HL-60 (cell line): ENCODE measurements around the gene TBC1D1.

ENCODE experiments used
- DNase-seq, 2 experiments: peaks; one replicate each; pipeline ENCODE4 v3.0.0-alpha.2; 2010 to 2020; ENCODE audit warnings: low read depth in 1 of 2, low spot score in 1 of 2
- H3K27ac ChIP-seq: fragments of 250-450 bp; sonication (Bioruptor Pico); replicated peaks from 2 replicates; pipeline ENCODE4 v1.5.1; 2020; ENCODE audit warnings: mild to moderate bottlenecking, moderate library complexity
- H3K27me3 ChIP-seq: fragments of 250-450 bp; sonication (Bioruptor Pico); 2 replicates; pipeline ENCODE4 v1.5.1; 2021; ENCODE audit warnings: mild to moderate bottlenecking, moderate library complexity; ENCODE audit not compliant: insufficient read depth, poor library complexity, severe bottlenecking
- H3K4me3 ChIP-seq: replicated peaks from 2 replicates; pipeline ENCODE4 v1.5.1; 2011; ENCODE audit warnings: mild to moderate bottlenecking, control low read depth, low read length; ENCODE audit not compliant: insufficient read depth
- CTCF ChIP-seq: IDR thresholded peaks from one replicate; pipeline ENCODE4 v1.5.1; 2011; ENCODE audit warnings: low read length, control low read depth, inconsistent platforms; ENCODE audit not compliant: insufficient read depth
- GABPA ChIP-seq: IDR thresholded peaks from 2 replicates; pipeline ENCODE4 v1.6.1; 2012; ENCODE audit warnings: low read depth
- POLR2AphosphoS5 ChIP-seq: IDR thresholded peaks from 2 replicates; pipeline ENCODE4 v1.6.1; 2012; ENCODE audit warnings: low read depth
- SPI1 ChIP-seq: IDR thresholded peaks from 2 replicates; pipeline ENCODE4 v1.6.1; 2012; ENCODE audit warnings: low read depth, mild to moderate bottlenecking, borderline replicate concordance
- TF ChIP-seq, protein P1 (sequence below): IDR thresholded peaks from 2 replicates; pipeline ENCODE4 v1.6.1; 2012; ENCODE audit warnings: low read depth; ENCODE audit not compliant: insufficient replicate concordance

The TBC1D1 gene

DNA sequence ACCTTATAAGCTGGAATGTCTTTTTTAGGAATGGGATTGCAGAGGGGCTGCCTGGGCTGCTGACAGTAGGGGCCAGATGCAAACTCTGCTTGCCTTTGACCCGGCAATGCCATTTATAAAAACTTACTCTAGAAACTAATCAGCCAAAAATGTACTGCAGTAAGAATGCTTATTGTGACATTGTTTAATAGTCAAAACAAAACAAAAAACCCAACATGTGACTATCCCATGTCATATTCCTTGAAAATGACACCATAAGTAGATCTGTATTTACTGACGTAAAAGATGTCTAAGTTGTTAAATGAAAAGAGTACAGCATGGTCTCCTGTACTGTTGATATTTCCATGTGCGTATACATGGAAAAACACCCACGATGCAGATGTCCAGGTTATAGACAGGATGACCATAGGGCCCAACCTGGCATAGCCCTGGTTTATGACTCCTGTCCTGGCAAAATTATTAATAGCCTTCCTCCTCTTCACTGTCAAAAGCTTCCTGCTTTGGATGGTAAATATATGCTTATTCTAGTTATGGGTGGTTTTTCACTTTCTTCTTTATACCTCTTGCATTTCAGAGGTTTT, 208.2 kb downstream of the TBC1D1 start:
- DNase-seq = no peak
- Histone ChIP-seq H3K27me3 (no peaks in the 10 kb centered on the region), H3K27ac (no peak overlapping the region), H3K4me3 (no peak overlapping the region)
- TF ChIP-seq, protein P1, sequence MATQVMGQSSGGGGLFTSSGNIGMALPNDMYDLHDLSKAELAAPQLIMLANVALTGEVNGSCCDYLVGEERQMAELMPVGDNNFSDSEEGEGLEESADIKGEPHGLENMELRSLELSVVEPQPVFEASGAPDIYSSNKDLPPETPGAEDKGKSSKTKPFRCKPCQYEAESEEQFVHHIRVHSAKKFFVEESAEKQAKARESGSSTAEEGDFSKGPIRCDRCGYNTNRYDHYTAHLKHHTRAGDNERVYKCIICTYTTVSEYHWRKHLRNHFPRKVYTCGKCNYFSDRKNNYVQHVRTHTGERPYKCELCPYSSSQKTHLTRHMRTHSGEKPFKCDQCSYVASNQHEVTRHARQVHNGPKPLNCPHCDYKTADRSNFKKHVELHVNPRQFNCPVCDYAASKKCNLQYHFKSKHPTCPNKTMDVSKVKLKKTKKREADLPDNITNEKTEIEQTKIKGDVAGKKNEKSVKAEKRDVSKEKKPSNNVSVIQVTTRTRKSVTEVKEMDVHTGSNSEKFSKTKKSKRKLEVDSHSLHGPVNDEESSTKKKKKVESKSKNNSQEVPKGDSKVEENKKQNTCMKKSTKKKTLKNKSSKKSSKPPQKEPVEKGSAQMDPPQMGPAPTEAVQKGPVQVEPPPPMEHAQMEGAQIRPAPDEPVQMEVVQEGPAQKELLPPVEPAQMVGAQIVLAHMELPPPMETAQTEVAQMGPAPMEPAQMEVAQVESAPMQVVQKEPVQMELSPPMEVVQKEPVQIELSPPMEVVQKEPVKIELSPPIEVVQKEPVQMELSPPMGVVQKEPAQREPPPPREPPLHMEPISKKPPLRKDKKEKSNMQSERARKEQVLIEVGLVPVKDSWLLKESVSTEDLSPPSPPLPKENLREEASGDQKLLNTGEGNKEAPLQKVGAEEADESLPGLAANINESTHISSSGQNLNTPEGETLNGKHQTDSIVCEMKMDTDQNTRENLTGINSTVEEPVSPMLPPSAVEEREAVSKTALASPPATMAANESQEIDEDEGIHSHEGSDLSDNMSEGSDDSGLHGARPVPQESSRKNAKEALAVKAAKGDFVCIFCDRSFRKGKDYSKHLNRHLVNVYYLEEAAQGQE = no peak
- no peak for TF ChIP-seq POLR2AphosphoS5

GRCh38 chr4:38099908-38100407, 209.1 kb downstream of the TBC1D1 start:
- DNase-seq = no peak
- TF ChIP-seq GABPA (no peak), CTCF (no peak), POLR2AphosphoS5 (no peak), SPI1 (no peak)
- TF ChIP-seq, protein P1 = no peak
- H3K27ac ChIP-seq = no peak overlapping the region
- no peak overlapping the region for H3K4me3 ChIP-seq
- no peaks in the 10 kb centered on the region for H3K27me3 ChIP-seq

GRCh38 chr4:38100474-38101255, 209.8 kb downstream of the TBC1D1 start:
- H3K27ac ChIP-seq = no peak overlapping the region
- H3K4me3 ChIP-seq = no peak overlapping the region
- TF ChIP-seq, protein P1 = no peak
- TF ChIP-seq CTCF (no peak), POLR2AphosphoS5 (no peak), SPI1 (no peak), GABPA (no peak)
- DNase-seq = no peak
- no peaks in the 10 kb centered on the region for H3K27me3 ChIP-seq
